Measurements from ENCODE around the gene PCNX2. TPM values are rescaled to one million over a fixed set of nuclear protein-coding genes. Genes with fewer than 3 reads are reported as not detected.

The PCNX2 gene
- total and polyA plus RNA-seq, 2 donors (not counting 3 experiments of a cell fraction or from before 2014, with no cell fraction given) = 6.6 to 11.0 TPM

DNA sequence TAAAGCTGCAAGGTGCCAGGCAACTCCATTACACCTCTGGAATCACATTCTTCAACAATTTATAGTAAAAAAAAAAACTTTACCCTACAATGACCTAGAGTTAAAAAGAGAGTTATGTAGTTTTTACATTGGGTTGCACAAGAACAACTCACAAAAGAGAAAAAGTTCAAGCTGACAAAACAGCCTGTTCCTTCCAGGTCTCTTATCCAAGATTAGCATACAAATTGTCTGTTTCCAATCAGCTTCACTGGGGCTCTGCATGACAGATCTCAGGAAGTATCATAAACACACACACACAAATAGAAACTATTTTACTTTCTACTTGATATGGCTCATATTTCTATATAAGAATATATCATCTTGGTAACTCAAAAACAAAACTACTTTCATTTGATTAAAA, 154.6 kb downstream of the PCNX2 start:
- Histone ChIP-seq H3K36me3 (ENCODE audit: control insufficient read depth in 2 of 2, extremely low read depth in 1 of 2, insufficient read depth in 2 of 2, low read length in 2 of 2) (no peaks in the 10 kb centered on the region), H3K27ac (ENCODE audit: insufficient read depth, low read depth, low read length) (no peak overlapping the region), H3K9me1 (replicated peaks; ENCODE audit: control insufficient read depth, extremely low read depth, insufficient read depth, low read length) (no peaks in the 10 kb centered on the region), H3K9me3 (replicated peaks; ENCODE audit: control insufficient read depth, insufficient read depth, low read length) (no peaks in the 10 kb centered on the region), H3K4me3 (replicated peaks in 1 of 3; ENCODE audit: insufficient read depth in 1 of 3, low read depth in 1 of 3, low read length in 3 of 3) (no peak overlapping the region), H2AFZ (ENCODE audit: low read depth, low read length) (no peak overlapping the region), H3K4me1 (ENCODE audit: control insufficient read depth, extremely low read depth, insufficient read depth, low read length) (no peaks in the 10 kb centered on the region), H3K9ac (replicated peaks; ENCODE audit: extremely low read depth, insufficient read depth, low read length) (no peak overlapping the region), H3K4me2 (ENCODE audit: insufficient read depth, low read length) (no peak overlapping the region), H3K27me3 (ENCODE audit: control insufficient read depth in 2 of 2, insufficient read depth in 2 of 2, low read length in 2 of 2) (no peaks in the 10 kb centered on the region), H4K20me1 (replicated peaks; ENCODE audit: control insufficient read depth, extremely low read depth, insufficient read depth, low read length) (no peaks in the 10 kb centered on the region), H3K79me2 (ENCODE audit: control insufficient read depth, insufficient read depth, low read length) (no peaks in the 10 kb centered on the region)
- dilution Hi-C loops (cut with MboI; ENCODE audit: extremely low pct_ligation_motif_present, low sequenced_read_pairs) (no loop called here), intact Hi-C loops (cut with micrococcal nuclease) (no loop called here)
- TF ChIP-seq FOS (IDR thresholded peaks at IDR 0.05; ENCODE audit: borderline replicate concordance, insufficient read depth, low read length) = no peak
- TF ChIP-seq JUN (IDR thresholded peaks at IDR 0.05; ENCODE audit: borderline replicate concordance, insufficient read depth, insufficient read length, low read depth) = no peak
- TF ChIP-seq EZH2 (IDR thresholded peaks at IDR 0.05; ENCODE audit: borderline replicate concordance, low read depth, low read length, severe bottlenecking) = no peak
- TF ChIP-seq POLR2AphosphoS5 (IDR thresholded peaks at IDR 0.05; ENCODE audit: insufficient read depth, low read depth, low read length) = no peak
- no peak for TF ChIP-seq MYC (IDR thresholded peaks at IDR 0.05; ENCODE audit: low read depth, low read length)
- ChIA-PET POLR2A (no interaction called here), CTCF (no interaction called here)
- no peak for FAIRE-seq
- DNase-seq (ENCODE audit: low read depth, low spot score) = peak; percentile 12
- BruUV-seq (replicated peaks) = no TSS peak

DNA sequence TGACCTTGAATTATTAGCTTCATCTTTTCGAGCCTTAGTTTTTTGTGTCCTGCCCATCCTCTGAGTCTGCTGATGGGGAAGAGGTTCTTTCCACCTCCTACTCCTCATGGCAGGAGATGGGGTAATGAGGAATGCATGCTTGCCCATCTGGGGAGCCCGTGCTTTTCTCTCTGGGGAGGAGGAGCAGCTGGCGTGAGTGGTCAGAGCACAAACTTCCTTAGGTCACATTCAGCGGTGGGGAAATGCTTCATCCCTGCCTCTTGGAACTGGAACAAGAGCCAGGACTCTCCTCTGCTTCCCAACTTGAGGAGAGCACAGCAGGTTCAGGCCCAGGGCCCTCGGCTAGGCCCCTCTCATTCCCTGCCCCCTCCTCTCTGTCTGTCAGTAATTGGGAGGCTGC, 155.0 kb downstream of the PCNX2 start:
- ChIA-PET POLR2A (no interaction called here), CTCF (no interaction called here)
- H2AFZ ChIP-seq (ENCODE audit: low read depth, low read length) = no peak overlapping the region
- DNase-seq (ENCODE audit: low read depth, low spot score) (peak; percentile 2), FAIRE-seq (no peak)
- no peak overlapping the region for H3K27ac ChIP-seq (ENCODE audit: insufficient read depth, low read depth, low read length)
- no peaks in the 10 kb centered on the region for H3K36me3 ChIP-seq (ENCODE audit: control insufficient read depth in 2 of 2, extremely low read depth in 1 of 2, insufficient read depth in 2 of 2, low read length in 2 of 2)
- no TSS peak for BruUV-seq (replicated peaks)
- H3K9ac ChIP-seq (replicated peaks; ENCODE audit: extremely low read depth, insufficient read depth, low read length) = no peak overlapping the region
- H3K9me3 ChIP-seq (replicated peaks; ENCODE audit: control insufficient read depth, insufficient read depth, low read length) = no peaks in the 10 kb centered on the region
- TF ChIP-seq POLR2A (IDR thresholded peaks at IDR 0.05; ENCODE audit: low read depth, low read length) (no peak), POLR2AphosphoS5 (IDR thresholded peaks at IDR 0.05; ENCODE audit: insufficient read depth, low read depth, low read length) (no peak), FOS (IDR thresholded peaks at IDR 0.05; ENCODE audit: borderline replicate concordance, insufficient read depth, low read length) (no peak), MYC (IDR thresholded peaks at IDR 0.05; ENCODE audit: low read depth, low read length) (no peak), JUN (IDR thresholded peaks at IDR 0.05; ENCODE audit: borderline replicate concordance, insufficient read depth, insufficient read length, low read depth) (no peak), EZH2 (IDR thresholded peaks at IDR 0.05; ENCODE audit: borderline replicate concordance, low read depth, low read length, severe bottlenecking) (no peak), GATA2 (IDR thresholded peaks at IDR 0.05; ENCODE audit: insufficient read depth, insufficient read length, low read depth, low read length) (no peak)
- TF ChIP-seq, protein P1, sequence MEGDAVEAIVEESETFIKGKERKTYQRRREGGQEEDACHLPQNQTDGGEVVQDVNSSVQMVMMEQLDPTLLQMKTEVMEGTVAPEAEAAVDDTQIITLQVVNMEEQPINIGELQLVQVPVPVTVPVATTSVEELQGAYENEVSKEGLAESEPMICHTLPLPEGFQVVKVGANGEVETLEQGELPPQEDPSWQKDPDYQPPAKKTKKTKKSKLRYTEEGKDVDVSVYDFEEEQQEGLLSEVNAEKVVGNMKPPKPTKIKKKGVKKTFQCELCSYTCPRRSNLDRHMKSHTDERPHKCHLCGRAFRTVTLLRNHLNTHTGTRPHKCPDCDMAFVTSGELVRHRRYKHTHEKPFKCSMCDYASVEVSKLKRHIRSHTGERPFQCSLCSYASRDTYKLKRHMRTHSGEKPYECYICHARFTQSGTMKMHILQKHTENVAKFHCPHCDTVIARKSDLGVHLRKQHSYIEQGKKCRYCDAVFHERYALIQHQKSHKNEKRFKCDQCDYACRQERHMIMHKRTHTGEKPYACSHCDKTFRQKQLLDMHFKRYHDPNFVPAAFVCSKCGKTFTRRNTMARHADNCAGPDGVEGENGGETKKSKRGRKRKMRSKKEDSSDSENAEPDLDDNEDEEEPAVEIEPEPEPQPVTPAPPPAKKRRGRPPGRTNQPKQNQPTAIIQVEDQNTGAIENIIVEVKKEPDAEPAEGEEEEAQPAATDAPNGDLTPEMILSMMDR (IDR thresholded peaks at IDR 0.05; ENCODE audit: extremely low read depth in 1 of 2, insufficient read depth in 1 of 2, low read depth in 1 of 2, low read length in 2 of 2) = no peak
- TF ChIP-seq, protein P2, sequence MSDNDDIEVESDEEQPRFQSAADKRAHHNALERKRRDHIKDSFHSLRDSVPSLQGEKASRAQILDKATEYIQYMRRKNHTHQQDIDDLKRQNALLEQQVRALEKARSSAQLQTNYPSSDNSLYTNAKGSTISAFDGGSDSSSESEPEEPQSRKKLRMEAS (IDR thresholded peaks at IDR 0.05; ENCODE audit: insufficient read depth, insufficient read length) = no peak
- H4K20me1 ChIP-seq (replicated peaks; ENCODE audit: control insufficient read depth, extremely low read depth, insufficient read depth, low read length) = no peaks in the 10 kb centered on the region
- intact Hi-C loops (cut with micrococcal nuclease) = no loop called here
- no peaks in the 10 kb centered on the region for H3K4me1 ChIP-seq (ENCODE audit: control insufficient read depth, extremely low read depth, insufficient read depth, low read length)
- dilution Hi-C loops (cut with MboI; ENCODE audit: extremely low pct_ligation_motif_present, low sequenced_read_pairs) = no loop called here
- H3K9me1 ChIP-seq (replicated peaks; ENCODE audit: control insufficient read depth, extremely low read depth, insufficient read depth, low read length) = no peaks in the 10 kb centered on the region
- no peaks in the 10 kb centered on the region for H3K79me2 ChIP-seq (ENCODE audit: control insufficient read depth, insufficient read depth, low read length)
- no peaks in the 10 kb centered on the region for H3K27me3 ChIP-seq (ENCODE audit: control insufficient read depth in 2 of 2, insufficient read depth in 2 of 2, low read length in 2 of 2)
- H3K4me3 ChIP-seq (replicated peaks in 1 of 3; ENCODE audit: insufficient read depth in 1 of 3, low read depth in 1 of 3, low read length in 3 of 3) = no peak overlapping the region
- H3K4me2 ChIP-seq (ENCODE audit: insufficient read depth, low read length) = no peak overlapping the region
